SK-N-SH treated with all-trans-retinoic acid at 6 μM for 48 hours (cell line): ENCODE data around the gene DNAH3.
"Not testable (repeated sequence)": the region's sequence is repeated elsewhere in the genome, so short reads cannot be mapped to it uniquely, and the experiment has no call there.

Experiments used
- ATAC-seq: fragments of 200-7000 bp; cut with Tn5 transposase; 3 replicates; pipeline ENCODE4 v1.9.1; 2020; ENCODE audit warnings: mild to moderate bottlenecking, moderate library complexity
- ARNTL ChIP-seq: fragments of 450-650 bp; formaldehyde crosslinking; IDR thresholded peaks from 2 replicates; pipeline ENCODE4 v1.5.0; 2020; ENCODE audit warnings: low read depth, mild to moderate bottlenecking, moderate library complexity, borderline replicate concordance
- BACH2 ChIP-seq: fragments of 250-450 bp; sonication (Bioruptor Pico); IDR thresholded peaks from 2 replicates; pipeline ENCODE4 v1.9.0; 2021; ENCODE audit warnings: mild to moderate bottlenecking, borderline replicate concordance
- CREB5 ChIP-seq: fragments of 250-450 bp; sonication (Bioruptor Pico); IDR thresholded peaks from 2 replicates; pipeline ENCODE4 v1.5.1; 2020; ENCODE audit warnings: low read depth, mild to moderate bottlenecking, moderate library complexity
- CSDC2 ChIP-seq: fragments of 250-450 bp; sonication (Bioruptor Pico); IDR thresholded peaks from 2 replicates; pipeline ENCODE4 v1.5.0; 2020; ENCODE audit warnings: mild to moderate bottlenecking, moderate library complexity
- CSRNP3 ChIP-seq: fragments of 250-450 bp; sonication (Bioruptor Pico); IDR thresholded peaks from 2 replicates; pipeline ENCODE4 v1.5.1; 2021; ENCODE audit warnings: mild to moderate bottlenecking, moderate library complexity
- ESRRG ChIP-seq: fragments of 250-450 bp; sonication (Bioruptor Pico); IDR thresholded peaks from 2 replicates; pipeline ENCODE4 v1.6.1; 2021; ENCODE audit warnings: mild to moderate bottlenecking
- GLIS3 ChIP-seq: fragments of 250-450 bp; sonication (Bioruptor Pico); IDR thresholded peaks from 2 replicates; pipeline ENCODE4 v1.5.0; 2020; ENCODE audit warnings: mild to moderate bottlenecking, moderate library complexity
- ISL1 ChIP-seq: fragments of 250-450 bp; sonication (Bioruptor Pico); IDR thresholded peaks from 2 replicates; pipeline ENCODE4 v2.1.2; 2022; ENCODE audit warnings: mild to moderate bottlenecking, moderate library complexity
- OSR1 ChIP-seq: fragments of 250-450 bp; sonication (Bioruptor Pico); IDR thresholded peaks from 2 replicates; pipeline ENCODE4 v1.8.0; 2022; ENCODE audit warnings: moderate library complexity, mild to moderate bottlenecking, inconsistent platforms
- PATZ1 ChIP-seq: fragments of 250-450 bp; sonication (Bioruptor Pico); IDR thresholded peaks from 2 replicates; pipeline ENCODE4 v1.8.0; 2020; ENCODE audit warnings: mild to moderate bottlenecking, moderate library complexity, borderline replicate concordance
- POU6F1 ChIP-seq: fragments of 250-450 bp; sonication (Bioruptor Pico); IDR thresholded peaks from 2 replicates; pipeline ENCODE4 v1.8.0; 2021; ENCODE audit warnings: low read depth, mild to moderate bottlenecking, moderate library complexity, borderline replicate concordance
- PPARA ChIP-seq: fragments of 250-450 bp; sonication (Bioruptor Pico); IDR thresholded peaks from 2 replicates; pipeline ENCODE4 v1.5.0; 2020; ENCODE audit warnings: mild to moderate bottlenecking, borderline replicate concordance
- RARB ChIP-seq: fragments of 250-450 bp; sonication (Bioruptor Pico); IDR thresholded peaks from 2 replicates; pipeline ENCODE4 v1.8.0; 2021; ENCODE audit warnings: mild to moderate bottlenecking, moderate library complexity
- SNAI2 ChIP-seq: fragments of 250-450 bp; sonication (Bioruptor Pico); IDR thresholded peaks from 2 replicates; pipeline ENCODE4 v1.5.0; 2020; ENCODE audit warnings: mild to moderate bottlenecking, moderate library complexity
- TCF4 ChIP-seq: fragments of 250-450 bp; sonication (Bioruptor Pico); IDR thresholded peaks from 2 replicates; pipeline ENCODE4 v1.8.0; 2021; ENCODE audit warnings: mild to moderate bottlenecking, moderate library complexity, borderline replicate concordance
- TOX ChIP-seq: fragments of 250-450 bp; sonication (Bioruptor Pico); IDR thresholded peaks from 2 replicates; pipeline ENCODE4 v1.8.0; 2021; ENCODE audit warnings: mild to moderate bottlenecking, moderate library complexity, borderline replicate concordance
- TSHZ2 ChIP-seq: fragments of 250-450 bp; sonication (Bioruptor Pico); IDR thresholded peaks from 2 replicates; pipeline ENCODE4 v1.5.0; 2020; ENCODE audit warnings: mild to moderate bottlenecking, moderate library complexity
- ZC3H10 ChIP-seq: fragments of 250-450 bp; sonication (Bioruptor Pico); IDR thresholded peaks from 2 replicates; pipeline ENCODE4 v1.5.1; 2021; ENCODE audit warnings: mild to moderate bottlenecking, moderate library complexity
- ZFP3 ChIP-seq: fragments of 250-450 bp; sonication (Bioruptor Pico); IDR thresholded peaks from 2 replicates; pipeline ENCODE4 v1.5.0; 2020; ENCODE audit warnings: mild to moderate bottlenecking, moderate library complexity
- ZFP30 ChIP-seq: fragments of 450-650 bp; formaldehyde crosslinking; IDR thresholded peaks from 2 replicates; pipeline ENCODE4 v1.5.0; 2022; ENCODE audit warnings: mild to moderate bottlenecking, moderate library complexity
- ZNF565 ChIP-seq: fragments of 450-650 bp; formaldehyde crosslinking; conservative IDR thresholded peaks from 2 replicates; pipeline ENCODE4 v1.5.0; 2020; ENCODE audit warnings: low read depth, mild to moderate bottlenecking, moderate library complexity
- ZNF70 ChIP-seq: fragments of 450-650 bp; formaldehyde crosslinking; IDR thresholded peaks from 2 replicates; pipeline ENCODE4 v1.5.0; 2020; ENCODE audit warnings: mild to moderate bottlenecking, moderate library complexity
- ZNF8 ChIP-seq: fragments of 450-650 bp; formaldehyde crosslinking; IDR thresholded peaks from 2 replicates; pipeline ENCODE4 v1.5.0; 2020; ENCODE audit warnings: mild to moderate bottlenecking, moderate library complexity

DNAH3 gene

GRCh38 chr16:20931066-20931600, 219.5 kb downstream of the DNAH3 start:
- no peak for TF ChIP-seq GLIS3 (CRISPR knock-in tag)
- TF ChIP-seq CREB5 (CRISPR knock-in tag): no peak
- TF ChIP-seq ZNF8 (CRISPR knock-in tag): no peak
- no peak for TF ChIP-seq ZFP30 (CRISPR knock-in tag)
- TF ChIP-seq CSDC2 (CRISPR knock-in tag): no peak
- no peak for TF ChIP-seq POU6F1 (CRISPR knock-in tag)
- TF ChIP-seq PATZ1: no peak
- no peak for TF ChIP-seq ZNF565 (CRISPR knock-in tag)
- no peak for TF ChIP-seq TCF4
- TF ChIP-seq ZNF70 (CRISPR knock-in tag): no peak
- no peak for TF ChIP-seq ISL1 (CRISPR knock-in tag)
- no peak for TF ChIP-seq TSHZ2
- no peak for TF ChIP-seq ESRRG (CRISPR knock-in tag)
- no peak for TF ChIP-seq SNAI2 (CRISPR knock-in tag)
- no peak for TF ChIP-seq TOX (CRISPR knock-in tag)
- TF ChIP-seq ZC3H10: no peak
- TF ChIP-seq ARNTL (CRISPR knock-in tag): no peak
- TF ChIP-seq OSR1 (CRISPR knock-in tag): no peak
- TF ChIP-seq BACH2: no peak
- TF ChIP-seq CSRNP3 (CRISPR knock-in tag): no peak
- ATAC-seq: no peak

- no peak for ATAC-seq
- no peak for TF ChIP-seq ZNF70 (CRISPR knock-in tag)
- TF ChIP-seq PATZ1: no peak
- TF ChIP-seq ZNF565 (CRISPR knock-in tag): no peak
- no peak for TF ChIP-seq CSDC2 (CRISPR knock-in tag)
- TF ChIP-seq RARB (CRISPR knock-in tag): no peak
- no peak for TF ChIP-seq TCF4
- no peak for TF ChIP-seq PPARA (CRISPR knock-in tag)
- TF ChIP-seq ISL1 (CRISPR knock-in tag): no peak
- TF ChIP-seq ESRRG (CRISPR knock-in tag): no peak
- TF ChIP-seq ZFP3: no peak
- TF ChIP-seq ZNF8 (CRISPR knock-in tag): no peak
Measured at GRCh38 chr16:20930365-20930690, 220.3 kb downstream of the DNAH3 start.

GRCh38 chr16:20929676-20930364, 220.8 kb downstream of the DNAH3 start:
- ATAC-seq: not testable (repeated sequence)
